NCI-H748 treated with DMSO at 0.1 percent for 48 hours (cell line): ENCODE results near the gene SH3PXD2B.
"Not testable (repeated sequence)": the region's sequence is repeated elsewhere in the genome, so short reads cannot be mapped to it uniquely, and the experiment has no call there.

ENCODE experiments used
- DNase-seq: peaks from one replicate; lab custom pipeline; 2025; lab: John Stamatoyannopoulos, UW

Gene SH3PXD2B

GRCh38 chr5:172339264-172340180 lies 114.8 kb downstream of the SH3PXD2B start:
- no peak for DNase-seq

DNA sequence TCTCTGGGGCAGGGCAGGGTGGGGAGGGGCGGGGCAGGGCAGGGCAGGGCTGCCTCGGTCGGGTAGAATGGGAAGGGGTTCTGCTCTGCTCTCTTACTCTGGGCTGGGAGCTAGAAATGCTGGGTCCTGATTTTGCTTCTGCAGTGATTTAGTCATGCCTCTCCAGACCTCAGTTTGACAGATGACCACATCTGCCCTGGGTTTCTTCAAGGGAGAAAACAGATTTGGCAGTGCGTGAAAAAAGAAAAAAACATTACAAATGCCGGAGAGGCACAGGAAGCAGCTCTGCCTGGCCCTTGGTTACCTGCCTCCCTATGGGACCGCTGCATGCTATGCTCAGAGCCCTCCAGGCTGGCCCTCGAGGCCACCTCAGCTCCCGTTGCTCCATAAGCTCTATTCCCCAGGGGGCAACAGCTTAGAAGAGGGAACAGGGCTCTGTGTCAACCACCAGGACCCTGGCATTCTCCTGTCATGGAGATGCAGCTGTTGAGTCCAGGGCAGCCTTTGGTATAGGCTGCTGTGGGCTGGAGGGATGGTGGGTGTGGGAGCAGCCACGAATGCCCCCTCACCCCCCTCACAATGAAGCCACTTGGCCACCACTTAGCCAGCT lies 117.5 kb downstream of the SH3PXD2B start:
- no peak for DNase-seq

DNA sequence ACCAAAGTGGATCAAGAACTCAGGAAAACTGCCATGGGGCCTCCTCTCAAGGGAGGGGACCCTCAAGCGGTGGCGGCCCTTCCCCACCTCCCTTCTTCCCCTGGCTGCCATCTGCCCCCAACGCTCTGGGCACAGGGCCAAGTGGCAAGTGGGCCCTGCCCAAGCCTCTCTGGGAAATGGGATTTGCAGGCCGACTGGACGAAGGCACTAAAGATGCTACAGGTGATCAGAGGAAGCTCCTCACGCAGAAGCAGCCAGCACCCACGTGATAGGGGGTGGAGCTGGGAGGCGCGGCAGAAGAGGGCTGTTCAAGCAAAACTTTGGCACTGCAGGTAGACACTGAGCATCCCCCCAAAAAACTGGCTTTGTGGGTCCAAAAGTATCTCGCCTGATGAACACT lies 118.1 kb downstream of the SH3PXD2B start:
- no peak for DNase-seq

DNA sequence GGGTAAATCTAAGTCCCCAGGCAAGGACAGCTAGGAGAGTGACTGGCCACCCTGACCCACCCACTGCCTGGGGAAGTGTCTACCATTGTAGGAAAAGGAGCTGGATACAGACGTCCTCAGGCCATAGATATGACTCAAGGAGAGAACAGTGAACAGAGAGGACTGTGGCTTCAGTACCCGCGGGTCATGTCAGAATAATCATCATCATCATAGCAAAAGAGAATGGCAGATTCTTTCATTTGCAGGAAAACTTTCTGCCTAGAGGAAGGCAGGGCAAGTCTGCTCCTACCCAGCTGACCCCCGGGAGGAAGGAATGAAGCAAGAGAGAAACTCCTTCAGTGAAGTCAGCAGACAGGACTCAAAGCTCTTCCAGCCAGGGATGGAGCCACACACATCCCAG lies 118.6 kb downstream of the SH3PXD2B start:
- no peak for DNase-seq

DNA sequence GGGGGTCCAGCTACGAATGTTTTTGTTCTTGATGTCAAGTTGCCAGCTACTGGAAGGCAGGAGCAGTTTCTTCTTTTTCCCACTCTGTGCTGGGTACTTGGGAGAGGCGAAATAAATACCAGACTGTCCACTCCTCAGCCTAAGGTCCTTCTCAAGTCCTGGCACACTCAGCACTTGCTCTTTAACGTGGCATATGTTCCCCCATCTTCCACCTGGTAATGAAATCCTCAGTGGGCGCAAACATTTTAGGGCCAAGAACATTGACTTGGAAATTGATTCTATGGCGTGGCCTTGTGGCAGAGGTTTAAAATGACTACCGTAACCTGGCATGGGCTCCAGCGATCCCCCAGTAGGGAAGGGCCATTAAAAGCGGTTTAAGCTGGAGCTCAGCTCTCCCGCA lies 119.7 kb downstream of the SH3PXD2B start:
- no peak for DNase-seq

DNA sequence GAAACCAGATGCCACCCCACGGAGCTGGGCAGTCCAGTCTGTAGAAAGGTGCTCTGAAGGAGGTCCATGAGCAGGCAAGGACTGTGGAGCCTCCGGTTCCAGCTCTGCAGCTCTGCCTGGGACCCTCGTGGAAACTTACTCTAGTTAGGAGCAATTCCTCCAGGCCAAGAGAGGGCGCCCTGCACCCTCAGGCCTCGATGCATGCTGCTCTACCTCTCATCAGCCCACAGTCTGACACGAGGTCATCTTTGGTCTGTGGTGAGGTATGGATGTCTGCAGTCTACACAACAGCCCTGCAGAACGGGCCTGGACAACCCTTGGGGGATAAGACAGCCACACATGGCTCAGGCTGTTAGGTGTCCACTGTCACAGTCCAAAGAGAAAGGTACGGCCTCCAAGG lies 120.1 kb downstream of the SH3PXD2B start:
- DNase-seq = no peak

DNA sequence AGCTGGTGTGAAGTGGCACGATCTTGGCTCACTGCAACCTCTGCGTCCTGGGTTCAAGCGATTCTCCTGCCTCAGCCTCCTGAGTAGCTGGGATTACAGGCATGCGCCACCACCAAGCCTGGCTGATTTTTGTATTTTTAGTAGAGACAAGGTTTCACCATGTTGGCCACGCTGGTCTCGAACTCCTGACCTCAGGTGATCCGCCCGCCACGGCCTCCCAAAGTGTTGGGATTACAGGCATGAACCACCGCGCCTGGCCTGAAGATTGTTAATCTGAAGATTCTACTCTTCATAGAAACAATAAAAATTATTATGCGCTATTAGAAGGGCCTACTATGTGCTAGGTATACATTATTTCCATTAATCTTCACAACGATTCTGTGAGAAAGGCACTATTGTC lies 127.4 kb downstream of the SH3PXD2B start:
- DNase-seq = not testable (repeated sequence)

DNA sequence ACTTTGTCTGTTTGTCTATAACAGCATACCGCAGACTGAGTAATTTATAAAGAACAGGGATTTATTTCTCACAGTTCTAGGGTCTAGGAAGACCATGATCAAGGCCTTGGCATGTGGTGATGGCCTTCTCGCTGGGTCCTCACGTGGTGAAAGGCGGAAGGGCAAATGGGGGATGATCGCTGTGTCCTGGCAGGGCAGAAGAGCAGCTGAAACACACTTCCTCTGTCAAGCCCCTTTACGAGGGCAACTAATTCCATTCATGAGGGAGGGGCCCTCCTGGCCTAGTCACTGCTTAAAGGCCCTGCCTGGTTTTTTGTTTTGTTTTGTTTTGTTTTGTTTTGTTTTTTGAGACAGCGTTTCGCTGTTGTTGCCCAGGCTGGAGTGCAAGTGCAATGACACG lies 128.9 kb downstream of the SH3PXD2B start:
- no peak for DNase-seq

DNA sequence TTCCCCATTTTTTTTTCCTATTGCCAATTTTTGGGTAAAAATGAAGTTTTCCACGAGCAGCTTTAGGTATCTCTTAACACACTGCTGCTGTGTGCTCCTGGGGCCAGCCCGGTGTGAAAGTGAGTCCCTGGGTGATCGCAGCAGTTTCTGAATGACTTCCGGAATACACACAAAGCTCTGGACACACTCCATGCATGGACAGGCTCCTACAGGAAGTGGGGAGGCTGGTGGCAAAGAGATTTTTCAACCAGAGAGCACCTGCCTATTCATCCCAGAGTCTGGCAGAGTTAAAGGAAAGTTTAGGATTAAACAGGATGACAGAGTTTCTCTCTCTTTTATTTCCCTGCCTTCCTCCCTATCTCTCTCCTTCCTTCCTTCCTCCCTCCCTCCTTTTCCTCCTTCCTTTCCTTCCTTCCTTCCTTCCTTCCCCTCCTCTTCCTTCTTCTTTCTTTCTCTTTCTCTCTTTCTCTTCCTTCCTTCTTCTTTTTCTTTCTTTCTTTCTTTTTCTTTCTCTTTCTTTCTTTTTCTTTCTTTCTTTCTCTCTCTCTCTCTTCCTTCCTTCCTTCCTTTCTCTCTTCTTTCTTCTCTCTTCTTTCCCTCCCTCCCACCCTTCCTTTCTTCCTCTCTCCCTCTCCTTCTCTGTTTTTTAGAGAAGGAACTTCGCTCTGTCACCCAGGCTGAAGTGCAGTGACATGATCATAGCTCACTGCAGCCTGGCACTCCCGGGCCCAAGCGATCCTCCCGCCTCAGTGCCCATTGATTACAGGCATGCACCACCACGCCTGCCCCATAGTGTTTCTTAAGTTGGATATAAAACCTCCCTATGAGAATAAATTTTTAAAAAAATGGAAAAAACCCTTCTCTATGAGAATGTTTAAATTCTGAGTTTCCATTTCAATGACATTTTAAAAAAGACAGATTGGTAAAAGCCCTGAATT lies 132.0 kb downstream of the SH3PXD2B start:
- no peak for DNase-seq

- no peak for DNase-seq
Observed at GRCh38 chr5:172321593-172321992, 132.7 kb downstream of the SH3PXD2B start.

- DNase-seq = no peak
Observed at GRCh38 chr5:172319708-172320441, 134.4 kb downstream of the SH3PXD2B start.

GRCh38 chr5:172315587-172316493 lies 138.5 kb downstream of the SH3PXD2B start:
- DNase-seq = no peak

DNA sequence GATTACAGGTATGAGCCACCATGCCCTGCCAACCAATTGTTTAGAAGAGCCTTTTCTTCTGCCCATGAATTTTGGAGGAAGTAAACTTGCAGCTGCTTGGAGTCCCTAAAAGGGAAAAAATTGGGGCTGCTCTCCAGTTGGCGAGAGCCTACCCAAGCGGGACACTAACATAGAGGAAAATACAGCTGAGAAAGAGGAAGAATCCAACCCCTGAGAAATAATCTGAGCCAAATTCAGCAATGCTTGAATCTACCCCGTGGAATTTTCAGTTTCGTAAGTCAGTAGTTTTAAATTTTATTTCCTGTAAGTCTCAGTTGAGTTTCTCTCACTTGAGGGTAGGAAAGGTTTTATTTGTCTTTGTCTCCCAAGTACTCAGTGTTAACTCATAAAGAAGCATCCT lies 140.4 kb downstream of the SH3PXD2B start:
- DNase-seq = no peak

- no peak for DNase-seq
Observed at GRCh38 chr5:172312286-172312685, 142.0 kb downstream of the SH3PXD2B start.

DNA sequence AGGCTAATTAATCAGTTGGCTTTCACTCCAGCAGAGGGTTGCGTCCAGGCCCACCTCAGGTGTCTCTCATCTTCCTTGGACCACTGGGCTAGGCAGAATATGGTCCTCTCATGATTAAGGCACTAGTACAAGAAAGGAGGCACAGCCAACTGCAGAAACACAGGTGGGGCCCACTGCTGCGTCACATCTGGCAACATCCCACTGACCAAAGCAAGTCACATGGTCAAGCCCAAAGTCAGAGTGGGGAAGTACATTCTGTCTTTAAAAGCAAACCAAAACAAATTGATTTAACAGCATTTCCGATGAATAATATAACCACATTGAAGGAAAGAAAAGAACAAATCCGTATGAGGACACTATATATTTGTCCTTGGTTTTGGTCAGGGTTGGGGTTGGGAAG lies 142.7 kb downstream of the SH3PXD2B start:
- no peak for DNase-seq

DNA sequence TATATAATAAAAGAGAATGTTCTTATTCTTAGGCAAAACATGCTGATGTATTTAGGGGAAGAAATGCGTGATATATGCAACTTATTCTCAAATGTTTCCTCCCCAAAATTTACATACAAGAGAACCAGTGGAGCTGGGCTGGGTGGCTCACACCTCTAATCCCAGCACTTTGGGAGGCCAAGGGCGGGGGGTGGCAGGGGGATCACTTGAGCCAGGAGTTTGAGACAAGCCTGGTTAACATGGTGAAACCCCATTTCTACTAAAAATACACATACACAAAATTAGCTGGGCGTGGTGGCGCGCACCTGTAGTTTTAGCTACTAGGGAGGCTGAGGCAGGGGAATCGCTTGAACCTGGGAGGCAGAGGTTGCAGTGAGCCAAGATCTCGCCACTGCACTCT lies 143.3 kb downstream of the SH3PXD2B start:
- no peak for DNase-seq

GRCh38 chr5:172305380-172305779 lies 148.9 kb downstream of the SH3PXD2B start:
- DNase-seq = no peak

DNA sequence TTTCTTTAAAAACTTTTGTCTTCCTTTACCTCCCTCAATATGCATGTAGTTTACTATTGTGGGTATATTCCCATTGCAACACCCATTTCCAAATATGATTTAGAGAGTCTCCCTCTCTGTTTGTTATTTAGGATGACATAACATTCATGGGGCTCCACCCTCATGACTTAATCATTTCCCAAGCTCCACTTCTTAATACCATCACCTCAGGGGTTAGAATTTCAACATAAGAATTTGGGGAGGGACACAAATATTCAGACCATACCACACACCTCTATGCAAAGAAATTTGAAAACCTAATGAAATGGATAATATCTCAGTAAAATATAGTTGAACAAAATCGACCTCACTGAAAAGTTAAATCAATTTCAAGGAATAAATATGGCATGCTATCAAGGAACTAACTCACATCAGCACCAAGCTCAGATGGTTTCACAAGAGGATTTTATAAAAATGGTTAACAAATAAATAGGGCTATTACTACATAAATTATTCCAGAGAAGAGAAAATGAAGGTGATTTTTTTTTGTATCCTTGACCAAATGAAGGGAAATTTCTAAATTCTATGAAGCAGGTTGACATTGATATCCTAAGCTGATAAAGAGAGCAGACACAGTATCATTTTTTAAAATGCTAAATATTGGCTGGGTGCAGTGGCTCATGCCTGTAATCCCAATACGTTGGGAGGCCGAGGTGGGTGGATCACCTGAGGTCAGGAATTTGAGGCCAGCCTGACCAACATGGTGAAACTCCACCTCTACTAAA lies 150.6 kb downstream of the SH3PXD2B start:
- DNase-seq = no peak

- DNase-seq = no peak
Observed at GRCh38 chr5:172303162-172303561, 151.2 kb downstream of the SH3PXD2B start.
